Right lobe of liver (tissue), 6 donors: ENCODE data around the gene KY. TPM values are rescaled to one million over a fixed set of nuclear protein-coding genes. Genes with fewer than 3 reads are reported as not detected.

Experiments used
- ATAC-seq, 4 donors: fragments of 200-7000 bp; cut with Tn5 transposase; one replicate each; pipeline ENCODE4 v1.9.1; 2020; ENCODE audit warnings: mild to moderate bottlenecking in 4 of 4, moderate library complexity in 4 of 4
- DNase-seq, 3 donors: peaks; one replicate each; pipeline ENCODE4 v3.0.0-alpha.2; 2020
- H3K27ac ChIP-seq, 3 donors: fragments of 200-600 bp; one replicate each; pipeline ENCODE4 v1.8.0; 2022
- H3K27me3 ChIP-seq, 2 donors: fragments of 200-600 bp; one replicate each; pipeline ENCODE4 v1.8.0; 2022
- H3K36me3 ChIP-seq, 4 donors: fragments of 200-600 bp; sonication (generic) in 1 of 4; one replicate each; pipeline versions ENCODE4 v1.5.1 to v1.8.0; 2017 to 2022; ENCODE audit warnings: control low read depth in 1 of 4
- H3K4me1 ChIP-seq, 4 donors: fragments of 200-600 bp; sonication (generic) in 1 of 4; one replicate each; pipeline versions ENCODE4 v1.5.1 to v1.8.0; 2017 to 2022; ENCODE audit warnings: control low read depth in 1 of 4
- H3K4me3 ChIP-seq, 3 donors: fragments of 200-600 bp; one replicate each; pipeline ENCODE4 v1.8.0; 2022
- H3K9me3 ChIP-seq, 4 donors: fragments of 200-600 bp; sonication (generic) in 1 of 4; one replicate each; pipeline versions ENCODE4 v1.5.1 to v1.8.0; 2017 to 2022; ENCODE audit warnings: control low read depth in 1 of 4
- CTCF ChIP-seq, 4 donors: fragments of 200-600 bp in 3 of 4; fragments of 450-650 bp in 1 of 4; IDR thresholded peaks; one replicate each; pipeline versions ENCODE4 v1.5.1 to v1.8.0; 2016 to 2022; ENCODE audit warnings: antibody characterized with exemption in 4 of 4, mild to moderate bottlenecking in 2 of 4
- POLR2A ChIP-seq: fragments of 450-650 bp; IDR thresholded peaks from one replicate; pipeline ENCODE4 v1.6.1; 2017; ENCODE audit warnings: antibody characterized with exemption, mild to moderate bottlenecking
- WGBS: methylation state at CpG from one replicate; pipeline ENCODE4 v1.1.6; 2018; ENCODE audit warnings: low coverage, low lambda C conversion rate; ENCODE audit not compliant: insufficient coverage; ENCODE audit errors: missing lambda C conversion rate; 5-methylcytosine and 5-hydroxymethylcytosine counted together
- intact Hi-C, 2 donors: fragments of 100-400 bp; cut with DNase I; formaldehyde crosslinking; loops; one replicate each; pipeline versions ENCODE4 v1.11.2 to v1.14.1; 2022
- total RNA-seq, 6 experiments: library from RNA; depleted of rRNA in 2 of 6; stranded (reverse); fragments of >200 nt in 2 of 6; fragmentation: NEBNext Ultra II Directional in 3 of 6; extraction: Animal tissue kit (Norgen Biotek cat#: 25700) in 3 of 6; gene quantifications; one replicate each; pipeline versions ENCODE4 v1.1.0 to v1.2.4, GENCODE V29; 2016 to 2023
- donor health status: DM: no; HTN: yes; CAD: no.
- donor health status: DM: no; HTN: no; CAD: no.
- donor health status: DM: no; HTN: no; CAD: no.
- donor health status: DM: no; HTN: yes; CAD: no.
- donor health status: DM: no; HTN: yes; CAD: no.

KY gene
- total RNA-seq, 6 experiments from 2014 or later = not detected

- H3K27me3 ChIP-seq = no peaks in the 10 kb centered on the region
- no peaks in the 10 kb centered on the region for H3K4me1 ChIP-seq
- no peaks in the 10 kb centered on the region for H3K36me3 ChIP-seq
- intact Hi-C loops = no loop called here
- ATAC-seq (no peak), DNase-seq (no peak)
- TF ChIP-seq POLR2A (no peak), CTCF (IDR thresholded peaks at IDR 0.05) (no peak)
- no peak overlapping the region for H3K27ac ChIP-seq
- no peak overlapping the region for H3K4me3 ChIP-seq
- no peaks in the 10 kb centered on the region for H3K9me3 ChIP-seq
- WGBS = 40% methylated on average over 1 of the region's 1 CpG
Observed at GRCh38 chr3:134690226-134690625, 39.4 kb upstream of the KY start.

GRCh38 chr3:134687642-134688041 is 36.8 kb upstream of the KY start:
- Histone ChIP-seq H3K27me3 (no peaks in the 10 kb centered on the region), H3K4me1 (no peaks in the 10 kb centered on the region), H3K27ac (no peak overlapping the region), H3K4me3 (no peak overlapping the region), H3K36me3 (no peaks in the 10 kb centered on the region), H3K9me3 (no peaks in the 10 kb centered on the region)
- no peak for ATAC-seq
- intact Hi-C loops = no loop called here
- TF ChIP-seq CTCF (IDR thresholded peaks at IDR 0.05) (no peak), POLR2A (no peak)
- no peak for DNase-seq
- WGBS = 73% methylated on average over 2 of the region's 2 CpGs

GRCh38 chr3:134685929-134686802 is 35.3 kb upstream of the KY start:
- H3K36me3 ChIP-seq = no peaks in the 10 kb centered on the region
- no peaks in the 10 kb centered on the region for H3K9me3 ChIP-seq
- no peaks in the 10 kb centered on the region for H3K4me1 ChIP-seq
- DNase-seq (no peak), ATAC-seq (no peak)
- no peak overlapping the region for H3K4me3 ChIP-seq
- no peaks in the 10 kb centered on the region for H3K27me3 ChIP-seq
- WGBS = 79% methylated on average over 4 of the region's 7 CpGs
- no peak overlapping the region for H3K27ac ChIP-seq
- intact Hi-C loops = no loop called here
- no peak for TF ChIP-seq CTCF (IDR thresholded peaks at IDR 0.05)
- no peak for TF ChIP-seq POLR2A

GRCh38 chr3:134682196-134682880 is 31.5 kb upstream of the KY start:
- Histone ChIP-seq H3K9me3 (no peaks in the 10 kb centered on the region), H3K27ac (no peak overlapping the region), H3K36me3 (no peaks in the 10 kb centered on the region), H3K27me3 (no peaks in the 10 kb centered on the region), H3K4me3 (no peak overlapping the region), H3K4me1 (no peaks in the 10 kb centered on the region)
- TF ChIP-seq CTCF (IDR thresholded peaks at IDR 0.05) (no peak), POLR2A (no peak)
- peak in 1 of 4 donors; percentile 30 for ATAC-seq
- intact Hi-C loops = no loop called here
- WGBS = 58% methylated on average over 6 of the region's 7 CpGs
- DNase-seq = no peak
